ENCODE measurements around the gene HID1. TPM values are rescaled to one million over a fixed set of nuclear protein-coding genes. Genes with fewer than 3 reads are reported as not detected.

HID1 gene
- total RNA-seq (2021), result 12.7 and 13.9 TPM in 2 replicates
- long read RNA-seq, transcript HID1-202 (19 exons, 3,271 nt), result major isoform, 38 of 74 reads
- long read RNA-seq, partial matches to known transcripts, result 13 of 74 reads
- long read RNA-seq, other reads (novel, unspliced or antisense), result 23 of 74 reads

- Mint-ChIP-seq H3K27me3 (ENCODE audit: low read depth) (peaks cover 60% of the 10 kb centered on the region), H3K4me1 (peaks cover 10 to 19% of the 10 kb centered on the region in 2 experiments), H3K36me3 (ENCODE audit: insufficient read depth in 1 of 3, low read depth in 3 of 3) (no peaks in the 10 kb centered on the region), H3K27ac (no peak within 1 kb of the TSS), H3K4me3 (peak within 1 kb of the TSS; percentile 67 to 83), H3K9me3 (peaks cover 0 to 2% of the 10 kb centered on the region in 2 experiments; a peak in 1 of 5 replicates)
- Histone ChIP-seq H4K20me1 (ENCODE audit: control insufficient read depth, insufficient read depth, insufficient read length) (no peaks in the 10 kb centered on the region), H3K56ac (ENCODE audit: insufficient read length, low read depth, low read length) (no peak within 1 kb of the TSS), H2BK120ac (ENCODE audit: low read depth, low read length, poor library complexity, severe bottlenecking) (no peak within 1 kb of the TSS), H2BK20ac (ENCODE audit: low read depth, low read length, poor library complexity, severe bottlenecking) (no peak within 1 kb of the TSS), H3K18ac (ENCODE audit: insufficient read length, low read depth, low read length) (no peak within 1 kb of the TSS), H3K79me1 (ENCODE audit: insufficient read depth, low read depth, low read length, poor library complexity, severe bottlenecking) (no peaks in the 10 kb centered on the region), H3K9ac (ENCODE audit: extremely low read depth, insufficient read length, low read length) (no peak within 1 kb of the TSS), H3K27me3 (ENCODE audit: insufficient read depth, low read length) (peaks cover 19% of the 10 kb centered on the region), H3K14ac (ENCODE audit: insufficient read depth, low read length) (0 out of 2 replicates have a peak within 1 kb of the TSS, but pooled peaks have one; percentile 58), H3K9me3 (ENCODE audit: control insufficient read depth, low read depth, low read length) (no peaks in the 10 kb centered on the region), H4K91ac (ENCODE audit: insufficient read length, low read depth, low read length) (no peak within 1 kb of the TSS), H3K4me2 (ENCODE audit: insufficient read depth, insufficient read length, low read length) (peak within 1 kb of the TSS; percentile 84), H3K79me2 (ENCODE audit: insufficient read depth, low read length) (no peaks in the 10 kb centered on the region), H3K4ac (ENCODE audit: low read depth, low read length) (no peak within 1 kb of the TSS), H2BK5ac (ENCODE audit: insufficient read length, low read length) (no peak within 1 kb of the TSS), H3K23me2 (ENCODE audit: insufficient read length, low read depth, low read length, poor library complexity, severe bottlenecking) (peaks cover 8% of the 10 kb centered on the region), H2AFZ (ENCODE audit: low read length) (no peak within 1 kb of the TSS), H3K23ac (ENCODE audit: insufficient read length, low read depth, low read length) (no peak within 1 kb of the TSS), H4K5ac (ENCODE audit: insufficient read length, low read depth, low read length) (no peak within 1 kb of the TSS), H2AK5ac (ENCODE audit: insufficient read length, low read length) (no peak within 1 kb of the TSS), H3K27ac (ENCODE audit: insufficient read length, low read depth, low read length) (no peak within 1 kb of the TSS), H3T11ph (ENCODE audit: low read length) (no peak within 1 kb of the TSS), H4K8ac (replicated peaks; ENCODE audit: insufficient read length, low read depth, low read length) (no peak within 1 kb of the TSS), H2BK15ac (ENCODE audit: low read depth, low read length) (no peak within 1 kb of the TSS), H2BK12ac (ENCODE audit: insufficient read length, low read depth, low read length) (no peak within 1 kb of the TSS), H3K4me1 (ENCODE audit: insufficient read depth, low read length) (no peaks in the 10 kb centered on the region; the same call in 1 of the 2 replicates)
- no CpG with 5 or more reads among the region's 95 CpGs for WGBS (ENCODE audit: extremely low coverage, insufficient read length, low lambda C conversion rate)
- TF ChIP-seq CTCF (conservative IDR thresholded peaks at IDR 0.05), result no peak
- DNase-seq, result peak; percentile 93
Measured at GRCh38 chr17:74972107-74972972, at the start of gene HID1. Gene HID1 (minus strand): TSS chr17:74972759. CDS start chr17:74972656, 103 bp downstream.

Measured in H9 (cell line).